Activated CD4-positive, alpha-beta T cell treated with anti-CD3 and anti-CD28 coated beads for 24 hours (primary cell): Measurements from ENCODE around the gene LHCGR.
"Not testable (repeated sequence)": the region's sequence is repeated elsewhere in the genome, so short reads cannot be mapped to it uniquely, and the experiment has no call there.

ENCODE experiments used
- DNase-seq, 2 donors: peaks; one replicate each; pipeline ENCODE4 v3.0.0-alpha.2; 2020; ENCODE audit warnings: low read depth in 2 of 2

Gene LHCGR

DNA sequence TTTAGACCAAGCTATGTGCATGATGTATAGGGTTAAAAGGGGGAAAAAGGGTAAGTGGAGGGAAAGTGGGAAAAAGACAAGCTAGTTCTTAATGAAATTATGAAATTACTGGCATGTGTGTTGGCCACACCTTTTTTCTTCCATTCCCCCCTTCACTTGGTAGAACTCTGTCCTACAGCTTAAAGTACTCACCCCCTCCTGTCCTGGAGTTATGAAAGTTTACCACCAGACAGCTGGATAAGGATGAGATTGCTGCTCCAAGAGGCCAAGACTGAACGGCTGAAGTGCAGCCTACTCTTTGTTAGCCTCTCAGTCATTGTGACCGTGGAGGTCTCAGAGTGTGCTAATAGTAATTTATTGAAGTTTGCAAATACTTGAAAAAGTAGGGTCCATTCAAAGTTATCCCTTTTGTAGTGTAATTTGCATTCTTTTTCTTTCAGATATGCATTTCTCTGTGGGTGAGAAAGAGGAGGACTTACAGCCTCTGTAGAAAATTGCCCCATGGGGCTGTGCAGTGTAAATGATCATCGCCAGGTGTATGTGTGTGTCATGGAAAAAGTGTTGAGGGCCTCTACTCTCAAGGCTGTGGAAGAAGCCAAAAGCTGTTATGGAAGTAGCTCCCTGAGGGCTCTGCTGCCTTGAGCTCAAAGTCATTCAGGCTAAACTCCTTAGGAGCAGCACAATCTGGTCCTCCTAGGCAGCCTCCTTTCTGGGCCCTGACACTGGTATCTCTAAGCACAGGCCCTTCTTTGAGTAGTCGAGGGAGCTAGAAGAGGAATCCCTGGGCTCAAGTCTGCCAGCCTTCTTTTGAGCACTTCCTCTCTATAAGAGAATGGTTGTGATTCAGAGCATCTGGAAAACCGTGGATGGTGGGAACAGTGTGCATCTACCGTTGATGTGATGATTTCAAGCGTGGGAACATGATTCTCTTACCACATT lies 46.2 kb downstream of the LHCGR start:
- DNase-seq: no peak

GRCh38 chr2:48707466-48707865 lies 48.1 kb downstream of the LHCGR start:
- no peak for DNase-seq

- not testable (repeated sequence) for DNase-seq
Measured at GRCh38 chr2:48703621-48704020, 51.9 kb downstream of the LHCGR start.

- no peak for DNase-seq
Measured at GRCh38 chr2:48699348-48699930, 56.1 kb downstream of the LHCGR start.

- no peak for DNase-seq
Measured at GRCh38 chr2:48696881-48697280, 58.6 kb downstream of the LHCGR start.

DNA sequence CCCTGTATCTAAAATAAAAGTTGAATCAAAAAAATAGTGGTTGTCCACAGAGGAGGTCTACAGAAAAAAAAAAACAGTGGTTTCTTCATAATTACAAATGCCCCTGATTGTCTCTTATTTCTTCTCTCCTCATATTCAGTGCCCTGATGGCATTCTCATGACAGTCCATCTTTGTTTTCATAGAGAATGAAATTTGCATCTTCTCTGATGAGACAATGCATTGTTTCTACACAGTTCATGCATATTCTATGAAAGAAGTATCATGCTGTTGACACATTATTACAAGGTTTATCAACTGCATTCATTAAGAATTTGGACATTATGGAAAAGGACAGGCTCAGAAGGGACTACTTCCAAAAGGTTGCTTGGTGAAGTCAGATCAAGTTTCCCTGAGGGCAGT lies 59.5 kb downstream of the LHCGR start:
- no peak for DNase-seq

GRCh38 chr2:48694149-48694548 lies 61.4 kb downstream of the LHCGR start:
- DNase-seq: no peak

- no peak for DNase-seq
Measured at GRCh38 chr2:48693645-48694044, 61.9 kb downstream of the LHCGR start.

- DNase-seq: no peak
Measured at GRCh38 chr2:48693066-48693465, 62.5 kb downstream of the LHCGR start.

DNA sequence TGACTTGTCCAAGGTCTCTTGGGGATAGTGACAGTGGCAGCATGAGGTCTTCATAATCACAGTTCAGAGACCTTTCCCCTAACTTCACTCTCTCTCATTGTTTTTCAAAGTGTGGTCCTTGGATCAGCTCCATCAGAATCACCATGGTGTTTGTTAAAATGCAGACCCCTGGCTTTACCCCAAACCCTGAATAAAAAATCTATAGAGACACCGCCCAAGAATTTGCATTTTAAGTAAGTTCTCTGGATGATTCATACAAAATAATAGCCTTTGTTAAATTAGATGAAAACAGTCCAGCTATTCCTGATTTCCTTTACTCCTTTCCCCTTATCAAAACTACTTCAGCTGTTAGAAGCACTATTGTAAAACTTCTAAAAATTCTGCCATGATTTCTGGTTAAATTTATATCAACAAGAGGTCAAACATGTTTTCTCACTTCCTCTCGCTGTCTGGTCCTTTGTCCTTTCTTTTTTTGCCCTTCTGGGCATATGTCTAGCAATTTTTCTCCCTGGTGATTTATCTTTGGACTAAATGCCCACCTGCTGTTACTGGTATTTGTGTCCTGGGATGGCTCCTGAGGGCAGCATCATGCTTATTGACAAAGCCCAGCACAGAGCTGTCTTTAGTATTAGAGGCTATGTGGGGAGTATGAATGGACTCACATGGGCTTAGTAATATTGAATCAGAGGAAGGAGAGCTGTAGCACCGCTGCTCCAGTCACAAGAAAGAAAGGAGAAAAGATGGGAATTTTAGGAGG lies 63.4 kb downstream of the LHCGR start:
- DNase-seq: no peak

DNA sequence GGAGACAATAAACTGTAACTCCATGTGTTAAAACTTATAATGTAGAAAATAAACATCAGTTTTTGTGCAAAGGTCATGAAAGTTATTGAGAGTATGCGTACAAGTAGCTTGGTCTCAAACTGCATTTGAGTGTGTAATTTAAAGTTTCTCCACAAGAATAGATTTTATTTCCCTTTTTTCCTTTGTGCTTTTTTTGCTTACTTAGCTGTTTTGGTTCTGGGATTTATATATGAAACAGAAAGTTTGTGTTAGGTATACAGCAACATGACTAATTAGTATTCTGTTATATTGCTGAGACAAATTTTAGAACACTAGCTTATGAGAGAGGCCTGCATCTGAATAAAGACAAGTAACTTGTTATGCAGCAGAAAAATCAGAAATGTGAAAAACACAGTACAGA lies 70.4 kb downstream of the LHCGR start:
- no peak for DNase-seq

DNA sequence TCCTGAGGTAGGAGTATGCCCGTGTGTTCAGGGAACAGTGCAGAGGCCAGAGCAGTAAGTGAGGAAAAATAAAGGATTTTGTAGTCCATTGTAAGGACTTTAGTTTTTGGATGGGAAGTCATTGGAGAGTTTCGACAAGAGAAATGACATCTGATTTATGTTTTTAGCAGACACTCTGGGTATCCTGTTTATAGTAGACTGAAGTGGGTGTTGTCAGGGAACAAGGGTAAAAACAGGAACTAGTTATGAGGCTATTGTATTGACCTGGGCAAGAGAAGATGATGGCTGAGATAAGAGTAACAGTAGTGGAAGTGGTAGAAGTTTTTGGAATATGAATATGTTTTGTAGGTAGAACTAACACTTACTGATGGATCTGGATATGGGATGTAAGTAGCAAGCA lies 78.1 kb downstream of the LHCGR start:
- DNase-seq: no peak

DNA sequence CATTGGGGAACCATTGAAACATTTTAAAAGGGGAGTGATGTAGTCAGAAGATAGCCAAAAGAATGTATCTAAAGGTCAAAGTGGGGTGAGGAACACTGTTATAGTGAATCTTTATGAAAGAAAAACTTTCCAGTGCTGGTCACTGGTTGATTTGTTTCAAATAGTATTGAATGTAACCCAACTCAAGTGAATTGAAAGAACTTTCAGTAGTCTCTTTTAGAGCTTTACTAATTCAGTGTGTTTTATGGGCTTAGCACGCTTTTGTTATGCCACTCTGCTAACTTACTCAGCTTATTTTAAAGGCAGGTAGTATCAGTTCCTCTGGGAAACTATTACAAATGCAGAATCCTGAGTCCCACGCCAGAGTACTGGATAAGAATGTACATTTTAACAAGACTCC lies 80.6 kb downstream of the LHCGR start:
- DNase-seq: no peak

- no peak for DNase-seq
Measured at GRCh38 chr2:48673581-48673980, 81.9 kb downstream of the LHCGR start.

- DNase-seq: no peak
Measured at GRCh38 chr2:48668992-48669391, 86.5 kb downstream of the LHCGR start.

- DNase-seq: no peak
Measured at GRCh38 chr2:48651158-48651790, 104.2 kb downstream of the LHCGR start.

DNA sequence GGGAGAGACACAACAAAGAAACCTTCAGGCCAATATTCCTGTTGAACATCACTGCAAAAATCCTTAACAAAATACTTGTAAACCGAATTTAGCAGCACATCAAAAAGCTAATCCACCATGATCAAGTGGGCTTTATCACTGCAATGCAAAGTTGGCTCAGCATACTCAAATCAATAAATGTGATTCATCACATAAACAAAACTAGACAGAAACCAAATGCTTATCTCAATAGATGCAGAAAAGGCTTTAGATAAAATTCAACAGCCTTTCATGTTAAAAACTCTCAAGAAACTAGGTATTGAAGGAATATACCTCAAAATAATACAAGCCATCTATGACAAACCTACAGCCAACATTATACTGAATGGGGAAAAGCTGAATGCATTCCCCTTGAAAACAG lies 117.3 kb downstream of the LHCGR start:
- DNase-seq: no peak
